ENCODE data around the gene TSPAN7. TPM values are rescaled to one million over a fixed set of nuclear protein-coding genes. Genes with fewer than 3 reads are reported as not detected.

Gene TSPAN7
- total and polyA plus RNA-seq, 2 donors (not counting 3 experiments of a cell fraction or from before 2014, with no cell fraction given) = 3.2 to 5.2 TPM

DNA sequence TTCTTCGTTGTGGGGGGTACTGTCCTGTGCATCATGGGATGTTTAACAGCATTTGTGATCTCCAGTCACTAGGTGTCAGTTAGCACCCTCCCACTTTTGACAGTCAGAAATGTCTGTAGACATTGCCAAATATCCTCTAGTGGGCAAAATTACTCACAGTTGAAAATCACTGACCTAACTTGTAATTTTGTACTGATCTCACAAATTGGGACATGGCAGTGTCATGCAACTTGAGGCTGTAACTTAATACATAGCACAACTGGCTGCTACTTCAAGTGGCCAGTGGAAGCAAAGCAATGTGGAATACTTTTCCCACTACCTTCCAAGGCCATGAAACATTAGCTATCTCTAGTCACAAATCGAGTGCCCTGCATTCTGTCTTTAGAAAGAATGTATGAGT, 23.2 kb upstream of the TSPAN7 start:
- H3K4me3 ChIP-seq (replicated peaks in 1 of 3; ENCODE audit: insufficient read depth in 1 of 3, low read depth in 1 of 3, low read length in 3 of 3) = no peak overlapping the region
- peaks cover 3% of the 10 kb centered on the region for H3K4me1 ChIP-seq (ENCODE audit: control insufficient read depth, extremely low read depth, insufficient read depth, low read length)
- POLR2A ChIA-PET = no interaction called here
- H3K27ac ChIP-seq (ENCODE audit: insufficient read depth, low read depth, low read length) = no peak overlapping the region
- CTCF ChIA-PET = no interaction called here
- H3K9me3 ChIP-seq (replicated peaks; ENCODE audit: control insufficient read depth, insufficient read depth, low read length) = no peaks in the 10 kb centered on the region
- FAIRE-seq = no peak
- no peaks in the 10 kb centered on the region for H3K36me3 ChIP-seq (ENCODE audit: control insufficient read depth in 2 of 2, extremely low read depth in 1 of 2, insufficient read depth in 2 of 2, low read length in 2 of 2)
- no peak for DNase-seq (ENCODE audit: low read depth, low spot score)
- H3K9ac ChIP-seq (replicated peaks; ENCODE audit: extremely low read depth, insufficient read depth, low read length) = no peak overlapping the region
- no peaks in the 10 kb centered on the region for H4K20me1 ChIP-seq (replicated peaks; ENCODE audit: control insufficient read depth, extremely low read depth, insufficient read depth, low read length)
- no peaks in the 10 kb centered on the region for H3K79me2 ChIP-seq (ENCODE audit: control insufficient read depth, insufficient read depth, low read length)
- no peaks in the 10 kb centered on the region for H3K9me1 ChIP-seq (replicated peaks; ENCODE audit: control insufficient read depth, extremely low read depth, insufficient read depth, low read length)
- no TSS peak for BruUV-seq (replicated peaks)
- no peak overlapping the region for H3K4me2 ChIP-seq (ENCODE audit: insufficient read depth, low read length)
- intact Hi-C loops (cut with micrococcal nuclease) = no loop called here
- dilution Hi-C loops (cut with MboI; ENCODE audit: extremely low pct_ligation_motif_present, low sequenced_read_pairs) = no loop called here
- no peak for TF ChIP-seq EZH2 (IDR thresholded peaks at IDR 0.05; ENCODE audit: borderline replicate concordance, low read depth, low read length, severe bottlenecking)
- no peak for TF ChIP-seq POLR2A (IDR thresholded peaks at IDR 0.05; ENCODE audit: low read depth, low read length)
- no peak for TF ChIP-seq JUN (IDR thresholded peaks at IDR 0.05; ENCODE audit: borderline replicate concordance, insufficient read depth, insufficient read length, low read depth)
- TF ChIP-seq, protein P1, sequence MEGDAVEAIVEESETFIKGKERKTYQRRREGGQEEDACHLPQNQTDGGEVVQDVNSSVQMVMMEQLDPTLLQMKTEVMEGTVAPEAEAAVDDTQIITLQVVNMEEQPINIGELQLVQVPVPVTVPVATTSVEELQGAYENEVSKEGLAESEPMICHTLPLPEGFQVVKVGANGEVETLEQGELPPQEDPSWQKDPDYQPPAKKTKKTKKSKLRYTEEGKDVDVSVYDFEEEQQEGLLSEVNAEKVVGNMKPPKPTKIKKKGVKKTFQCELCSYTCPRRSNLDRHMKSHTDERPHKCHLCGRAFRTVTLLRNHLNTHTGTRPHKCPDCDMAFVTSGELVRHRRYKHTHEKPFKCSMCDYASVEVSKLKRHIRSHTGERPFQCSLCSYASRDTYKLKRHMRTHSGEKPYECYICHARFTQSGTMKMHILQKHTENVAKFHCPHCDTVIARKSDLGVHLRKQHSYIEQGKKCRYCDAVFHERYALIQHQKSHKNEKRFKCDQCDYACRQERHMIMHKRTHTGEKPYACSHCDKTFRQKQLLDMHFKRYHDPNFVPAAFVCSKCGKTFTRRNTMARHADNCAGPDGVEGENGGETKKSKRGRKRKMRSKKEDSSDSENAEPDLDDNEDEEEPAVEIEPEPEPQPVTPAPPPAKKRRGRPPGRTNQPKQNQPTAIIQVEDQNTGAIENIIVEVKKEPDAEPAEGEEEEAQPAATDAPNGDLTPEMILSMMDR (IDR thresholded peaks at IDR 0.05; ENCODE audit: extremely low read depth in 1 of 2, insufficient read depth in 1 of 2, low read depth in 1 of 2, low read length in 2 of 2) = no peak
- no peak for TF ChIP-seq FOS (IDR thresholded peaks at IDR 0.05; ENCODE audit: borderline replicate concordance, insufficient read depth, low read length)
- no peak for TF ChIP-seq GATA2 (IDR thresholded peaks at IDR 0.05; ENCODE audit: insufficient read depth, insufficient read length, low read depth, low read length)
- TF ChIP-seq, protein P2, sequence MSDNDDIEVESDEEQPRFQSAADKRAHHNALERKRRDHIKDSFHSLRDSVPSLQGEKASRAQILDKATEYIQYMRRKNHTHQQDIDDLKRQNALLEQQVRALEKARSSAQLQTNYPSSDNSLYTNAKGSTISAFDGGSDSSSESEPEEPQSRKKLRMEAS (IDR thresholded peaks at IDR 0.05; ENCODE audit: insufficient read depth, insufficient read length) = no peak
- TF ChIP-seq MYC (IDR thresholded peaks at IDR 0.05; ENCODE audit: low read depth, low read length) = no peak
- no peak for TF ChIP-seq POLR2AphosphoS5 (IDR thresholded peaks at IDR 0.05; ENCODE audit: insufficient read depth, low read depth, low read length)
- no peaks in the 10 kb centered on the region for H3K27me3 ChIP-seq (ENCODE audit: control insufficient read depth in 2 of 2, insufficient read depth in 2 of 2, low read length in 2 of 2)
- no peak overlapping the region for H2AFZ ChIP-seq (ENCODE audit: low read depth, low read length)
